B cell (primary cell): ENCODE data around the gene THNSL1. TPM values are rescaled to one million over a fixed set of nuclear protein-coding genes. Genes with fewer than 3 reads are reported as not detected.

Experiments used
- ATAC-seq: fragments of 200-7000 bp; cut with Tn5 transposase; one replicate; pipeline ENCODE4 v1.10.0; 2021; ENCODE audit warnings: low read depth, mild to moderate bottlenecking, moderate number of reproducible peaks, moderate library complexity
- CTCF ChIA-PET: fragments of 350-600 bp; sonication (Branson Sonifier 250); formaldehyde crosslinking; loops from one replicate; lab custom pipeline; 2021; ENCODE audit warnings: antibody characterized with exemption, inconsistent platforms; lab: Charles Lee
- POLR2A ChIA-PET: fragments of 350-600 bp; sonication (Branson Sonifier 250); formaldehyde crosslinking; loops from one replicate; lab custom pipeline; 2021; ENCODE audit warnings: antibody characterized with exemption; lab: Charles Lee
- DNase-seq: peaks from one replicate; pipeline ENCODE4 v3.0.0; 2013
- H2AFZ ChIP-seq: 2 replicates; pipeline ENCODE4 v1.6.1; 2012; ENCODE audit warnings: mild to moderate bottlenecking, low read depth, low read length; ENCODE audit not compliant: insufficient read depth, poor library complexity, severe bottlenecking
- H3K27ac ChIP-seq, 2 donors: 1 replicate in 1 of 2; 2 replicates in 1 of 2; pipeline ENCODE4 v1.5.1; 2012 to 2013; ENCODE audit warnings: low read length in 2 of 2, mild to moderate bottlenecking in 2 of 2, moderate library complexity in 1 of 2
- H3K27me3 ChIP-seq, 4 experiments: fragments of 200-600 bp in 1 of 4; sonication (generic) in 1 of 4; replicated peaks in 1 of 4; 1 replicate in 2 of 4; 2 replicates in 2 of 4; pipeline versions ENCODE4 v1.6.1 to v1.7.0; 2013 to 2016; ENCODE audit warnings: low read length in 3 of 4, mild to moderate bottlenecking in 2 of 4, mixed read lengths in 1 of 4, moderate library complexity in 1 of 4; ENCODE audit not compliant: insufficient read depth in 4 of 4, control insufficient read depth in 3 of 4; ENCODE audit errors: control extremely low read depth in 1 of 4
- H3K36me3 ChIP-seq, 2 experiments: replicated peaks in 1 of 2; 1 replicate in 1 of 2; 2 replicates in 1 of 2; pipeline versions ENCODE4 v1.6.1 to v1.7.1; 2013; ENCODE audit warnings: low read length in 1 of 2; ENCODE audit not compliant: insufficient read depth in 2 of 2, control insufficient read depth in 1 of 2; ENCODE audit errors: control extremely low read depth in 1 of 2, extremely low read depth in 1 of 2
- H3K4me1 ChIP-seq, 2 donors: fragments of 200-600 bp in 1 of 2; sonication (generic) in 1 of 2; 1 replicate in 1 of 2; 2 replicates in 1 of 2; pipeline versions ENCODE4 v1.5.1 to v1.6.1; 2013 to 2017; ENCODE audit warnings: low read length in 2 of 2; ENCODE audit not compliant: control insufficient read depth in 2 of 2, insufficient read depth in 2 of 2
- H3K4me2 ChIP-seq: replicated peaks from 2 replicates; pipeline ENCODE3; 2012; ENCODE audit warnings: mild to moderate bottlenecking, low read depth, low read length; ENCODE audit not compliant: poor library complexity, severe bottlenecking
- H3K4me3 ChIP-seq, 5 experiments: fragments of 200-600 bp in 1 of 5; sonication (generic) in 1 of 5; 1 replicate in 3 of 5; 2 replicates in 2 of 5; pipeline versions ENCODE4 v1.5.1 to v1.7.0; 2011 to 2016; ENCODE audit warnings: low read length in 4 of 5, mild to moderate bottlenecking in 4 of 5, low read depth in 2 of 5, control low read depth in 1 of 5, moderate library complexity in 1 of 5; ENCODE audit not compliant: insufficient read depth in 1 of 5; ENCODE audit errors: control extremely low read depth in 1 of 5, extremely low read depth in 1 of 5
- H3K79me2 ChIP-seq: fragments of 200-600 bp; sonication (generic); one replicate; pipeline ENCODE4 v1.6.0; 2016; ENCODE audit warnings: low read length; ENCODE audit not compliant: control insufficient read depth, insufficient read depth
- H3K9ac ChIP-seq: fragments of 200-600 bp; sonication (generic); 2 replicates; pipeline ENCODE4 v1.6.1; 2017; ENCODE audit warnings: mild to moderate bottlenecking, low read length, moderate library complexity
- H3K9me3 ChIP-seq, 3 donors: one replicate each; pipeline versions ENCODE4 v1.6.1 to v1.7.1; 2013; ENCODE audit warnings: low read length in 2 of 3; ENCODE audit not compliant: control insufficient read depth in 2 of 3, insufficient read depth in 1 of 3; ENCODE audit errors: control extremely low read depth in 1 of 3
- H4K20me1 ChIP-seq: 2 replicates; pipeline ENCODE4 v1.6.0; 2012; ENCODE audit warnings: mild to moderate bottlenecking, low read length; ENCODE audit not compliant: insufficient read depth, control insufficient read depth, poor library complexity, severe bottlenecking
- H3K27ac Mint-ChIP-seq: one replicate; pipeline ENCODE4 v1.8.0; 2021; ENCODE audit warnings: mixed read lengths
- H3K27me3 Mint-ChIP-seq: one replicate; pipeline ENCODE4 v1.8.0; 2021; ENCODE audit warnings: mixed read lengths
- H3K4me1 Mint-ChIP-seq: one replicate; pipeline ENCODE4 v1.8.0; 2021; ENCODE audit warnings: mixed read lengths
- H3K4me3 Mint-ChIP-seq: one replicate; pipeline ENCODE4 v1.8.0; 2021; ENCODE audit warnings: mixed read lengths
- H3K9me3 Mint-ChIP-seq: one replicate; pipeline ENCODE4 v1.8.0; 2022; ENCODE audit warnings: mixed read lengths; ENCODE audit not compliant: insufficient read depth
- EZH2 ChIP-seq: IDR thresholded peaks from 2 replicates; pipeline ENCODE4 v1.6.1; 2012; ENCODE audit warnings: borderline replicate concordance, low read depth, mild to moderate bottlenecking, moderate library complexity, low read length; ENCODE audit not compliant: insufficient read depth, poor library complexity, severe bottlenecking
- WGBS: methylation state at CpG from one replicate; pipeline ENCODE4 v1.1.5; 2013; ENCODE audit warnings: missing lambda C conversion rate; ENCODE audit not compliant: insufficient coverage; 5-methylcytosine and 5-hydroxymethylcytosine counted together
- intact Hi-C: fragments of 100-400 bp; cut with micrococcal nuclease; formaldehyde crosslinking; loops from one replicate; pipeline ENCODE4 v1.10.0; 2022
- polyA plus RNA-seq: library from polyadenylated mRNA; depleted of rRNA; stranded (reverse); fragments of >200 nt; gene quantifications from 2 replicates; pipeline ENCODE4 v1.2.3, GENCODE V29; 2012
- total RNA-seq, 2 donors: library from RNA; stranded (reverse); fragments of 120-200 nt in 1 of 2; gene quantifications; 1 replicate in 1 of 2; 2 replicates in 1 of 2; pipeline versions ENCODE4 v1.2.3 to v1.2.4, GENCODE V29; 2013 to 2022
- TF ChIP-seq, protein P1 (sequence below): fragments of 200-600 bp; IDR thresholded peaks from one replicate; pipeline ENCODE4 v1.8.0; 2022; ENCODE audit warnings: antibody characterized with exemption, mild to moderate bottlenecking

Gene THNSL1
- total and polyA plus RNA-seq, 2 donors (not counting 1 experiment from before 2014, with no cell fraction given) = 0.72 to 4.3 TPM

- H3K27me3 Mint-ChIP-seq = peaks cover 7% of the 10 kb centered on the region
- Histone ChIP-seq H4K20me1 (no peaks in the 10 kb centered on the region), H3K4me2 (no peak overlapping the region), H2AFZ (no peak overlapping the region), H3K79me2 (no peaks in the 10 kb centered on the region), H3K4me3 (no peak overlapping the region), H3K27ac (no peak overlapping the region), H3K36me3 (no peaks in the 10 kb centered on the region), H3K27me3 (peaks cover 0 to 9% (median 0%) of the 10 kb centered on the region in 4 experiments), H3K9me3 (no peaks in the 10 kb centered on the region), H3K9ac (no peak overlapping the region), H3K4me1 (no peaks in the 10 kb centered on the region)
- intact Hi-C loops = no loop called here
- no peak for DNase-seq
- H3K9me3 Mint-ChIP-seq = no peaks in the 10 kb centered on the region
- ChIA-PET CTCF (interaction anchor here (1.6 kb wide), 1 partner anchor 346 kb away, joined by 5 read pairs; no protein-coding TSS in a partner anchor), POLR2A (no interaction called here)
- TF ChIP-seq, protein P1, sequence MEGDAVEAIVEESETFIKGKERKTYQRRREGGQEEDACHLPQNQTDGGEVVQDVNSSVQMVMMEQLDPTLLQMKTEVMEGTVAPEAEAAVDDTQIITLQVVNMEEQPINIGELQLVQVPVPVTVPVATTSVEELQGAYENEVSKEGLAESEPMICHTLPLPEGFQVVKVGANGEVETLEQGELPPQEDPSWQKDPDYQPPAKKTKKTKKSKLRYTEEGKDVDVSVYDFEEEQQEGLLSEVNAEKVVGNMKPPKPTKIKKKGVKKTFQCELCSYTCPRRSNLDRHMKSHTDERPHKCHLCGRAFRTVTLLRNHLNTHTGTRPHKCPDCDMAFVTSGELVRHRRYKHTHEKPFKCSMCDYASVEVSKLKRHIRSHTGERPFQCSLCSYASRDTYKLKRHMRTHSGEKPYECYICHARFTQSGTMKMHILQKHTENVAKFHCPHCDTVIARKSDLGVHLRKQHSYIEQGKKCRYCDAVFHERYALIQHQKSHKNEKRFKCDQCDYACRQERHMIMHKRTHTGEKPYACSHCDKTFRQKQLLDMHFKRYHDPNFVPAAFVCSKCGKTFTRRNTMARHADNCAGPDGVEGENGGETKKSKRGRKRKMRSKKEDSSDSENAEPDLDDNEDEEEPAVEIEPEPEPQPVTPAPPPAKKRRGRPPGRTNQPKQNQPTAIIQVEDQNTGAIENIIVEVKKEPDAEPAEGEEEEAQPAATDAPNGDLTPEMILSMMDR = no peak
- no peak for TF ChIP-seq EZH2
- H3K4me3 Mint-ChIP-seq = no peak overlapping the region
- ATAC-seq = no peak
- no peak overlapping the region for H3K27ac Mint-ChIP-seq
- H3K4me1 Mint-ChIP-seq = peaks cover 3% of the 10 kb centered on the region
- 47% methylated on average over 12 of the region's 12 CpGs for WGBS
Observed at GRCh38 chr10:24988831-24989640, 27.4 kb upstream of the THNSL1 start.

DNA sequence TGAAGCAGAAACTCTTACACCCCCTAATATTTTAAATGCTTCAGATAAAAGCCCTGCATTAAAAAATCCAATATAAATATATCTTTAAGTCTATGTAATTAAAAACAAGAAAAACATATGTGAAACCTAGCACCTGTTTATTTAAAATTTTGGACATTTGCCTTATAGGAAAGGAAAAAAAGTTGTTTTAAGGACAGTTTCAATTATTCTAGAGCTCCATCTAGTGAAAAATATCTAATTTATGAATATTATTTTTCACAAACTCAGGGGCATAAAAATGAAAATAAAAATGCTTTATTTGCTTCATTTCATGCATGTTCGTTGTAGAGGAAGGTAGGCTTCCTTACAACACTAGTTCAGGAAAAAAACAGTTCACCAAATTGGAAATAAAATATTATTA is 26.5 kb upstream of the THNSL1 start:
- Histone ChIP-seq H2AFZ (no peak overlapping the region), H4K20me1 (no peaks in the 10 kb centered on the region), H3K4me2 (no peak overlapping the region), H3K9ac (no peak overlapping the region), H3K79me2 (no peaks in the 10 kb centered on the region), H3K27ac (no peak overlapping the region), H3K4me1 (no peaks in the 10 kb centered on the region), H3K9me3 (no peaks in the 10 kb centered on the region), H3K27me3 (peaks cover 0 to 9% (median 0%) of the 10 kb centered on the region in 4 experiments), H3K36me3 (no peaks in the 10 kb centered on the region), H3K4me3 (no peak overlapping the region)
- ATAC-seq (no peak), DNase-seq (no peak)
- TF ChIP-seq, protein P1 = no peak
- no peak for TF ChIP-seq EZH2
- H3K27me3 Mint-ChIP-seq = peaks cover 7% of the 10 kb centered on the region
- peaks cover 3% of the 10 kb centered on the region for H3K4me1 Mint-ChIP-seq
- intact Hi-C loops = no loop called here
- WGBS = no CpG with 5 or more reads among the region's 1 CpG
- H3K27ac Mint-ChIP-seq = no peak overlapping the region
- CTCF ChIA-PET = interaction anchor here (0.8 to 1.6 kb wide), 2 partner anchors 347 to 372 kb away, joined by 5 read pairs; no protein-coding TSS in a partner anchor
- H3K9me3 Mint-ChIP-seq = no peaks in the 10 kb centered on the region
- H3K4me3 Mint-ChIP-seq = no peak overlapping the region
- POLR2A ChIA-PET = no interaction called here
